OCI-LY1 (cell line): ENCODE data around the gene PGAP1.

Experiments
- CTCF ChIP-seq: fragments of 200-600 bp; sonication (generic), shearing (Covaris generic); IDR thresholded peaks from 2 replicates; pipeline ENCODE4 v1.5.1; 2017; ENCODE audit warnings: mild to moderate bottlenecking, antibody characterized with exemption, low read length, moderate library complexity, mixed read lengths
- EZH2 ChIP-seq: fragments of 200-600 bp; sonication (generic), shearing (Covaris generic); IDR thresholded peaks from 2 replicates; pipeline ENCODE4 v1.8.0; 2017; ENCODE audit warnings: borderline replicate concordance, mixed run types, mild to moderate bottlenecking, antibody characterized with exemption, low read length, moderate library complexity, mixed read lengths

GRCh38 chr2:196823750-196824522 lies 102.6 kb downstream of the PGAP1 start:
- no peak for TF ChIP-seq CTCF
- no peak for TF ChIP-seq EZH2
